Measurements from ENCODE around the gene ABI1. TPM values are rescaled to one million over a fixed set of nuclear protein-coding genes. Genes with fewer than 3 reads are reported as not detected.

The ABI1 gene
- total and polyA plus RNA-seq, 2 of the 4 experiments (the other 2 are of a cell fraction): 49.6 to 71.3 TPM

DNA sequence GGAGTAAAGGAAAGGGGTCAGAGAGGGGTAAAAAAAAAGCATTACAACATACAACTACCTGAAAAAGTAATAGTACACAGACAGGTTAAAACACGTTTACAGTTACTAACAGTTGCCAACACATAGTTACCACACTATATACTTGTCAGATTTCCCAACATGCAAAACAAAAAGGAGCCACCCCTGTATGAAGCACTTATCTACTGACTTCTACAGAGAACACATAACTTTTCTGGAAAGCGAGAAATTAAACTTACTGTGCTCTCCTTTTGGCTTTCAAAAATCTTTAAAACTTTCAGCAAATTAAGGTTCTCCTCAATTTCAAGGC lies 2.1 kb downstream of the ABI1 start:
- Histone ChIP-seq H2BK5ac (ENCODE audit: low read depth, low read length, poor library complexity, severe bottlenecking) (peak overlapping the region; percentile 51), H2AK9ac (replicated peaks; ENCODE audit: low read depth, low read length, poor library complexity) (no peak overlapping the region), H2AK5ac (ENCODE audit: low read depth, low read length) (no peak overlapping the region), H3K36me3 (ENCODE audit: control insufficient read depth, insufficient read depth, low read length) (no peaks in the 10 kb centered on the region), H3K79me1 (ENCODE audit: low read depth in 1 of 2, low read length in 2 of 2) (peaks cover 0 to 27% of the 10 kb centered on the region in 2 experiments; a peak in 2 of 4 replicates), H3K9me1 (ENCODE audit: insufficient read depth, low read length) (peaks cover 8% of the 10 kb centered on the region; the same call in 1 of the 2 replicates), H4K91ac (ENCODE audit: insufficient read depth, low read depth, low read length) (no peak overlapping the region), H3K23ac (ENCODE audit: low read depth, low read length) (no peak overlapping the region), H3K56ac (ENCODE audit: extremely low read depth, insufficient read depth, low read length) (no peak overlapping the region), H2AFZ (replicated peaks; ENCODE audit: low read length, poor library complexity) (no peak overlapping the region), H3K4me2 (ENCODE audit: low read depth, low read length) (peak overlapping the region; percentile 71), H4K20me1 (ENCODE audit: insufficient read depth, low read length) (peaks cover 43% of the 10 kb centered on the region; the same call in 1 of the 2 replicates), H3K4me1 (ENCODE audit: control insufficient read depth, insufficient read depth, low read length) (0 out of 2 replicates have a peak, but pooled peaks cover 2% of the 10 kb centered on the region), H3K4ac (ENCODE audit: low read depth, low read length) (no peak overlapping the region), H3K14ac (replicated peaks; ENCODE audit: low read depth, low read length) (no peak overlapping the region), H3K9ac (ENCODE audit: low read depth, low read length) (no peak overlapping the region), H4K8ac (ENCODE audit: low read depth in 2 of 2, low read length in 2 of 2) (no peak overlapping the region), H2BK15ac (ENCODE audit: low read depth, low read length) (no peak overlapping the region), H2BK120ac (ENCODE audit: low read depth, low read length) (no peak overlapping the region), H4K5ac (ENCODE audit: low read depth, low read length) (no peak overlapping the region), H3K27ac (ENCODE audit: insufficient read depth, low read length) (peak overlapping the region; percentile 25; the same call in 1 of the 2 replicates), H3K4me3 (ENCODE audit: insufficient read depth, low read depth, low read length) (peak overlapping the region; percentile 86), H3K9me3 (ENCODE audit: control insufficient read depth, insufficient read depth, low read length) (no peaks in the 10 kb centered on the region), H3K27me3 (ENCODE audit: control insufficient read depth, insufficient read depth, low read length) (peaks cover 3% of the 10 kb centered on the region), H3K18ac (ENCODE audit: low read depth, low read length) (no peak overlapping the region), H2BK20ac (ENCODE audit: low read depth, low read length) (no peak overlapping the region)
- DNase-seq: no peak
- dilution Hi-C loops (cut with HindIII; ENCODE audit: low sequenced_read_pairs, unreplicated experiment): no loop called here
- WGBS, 2 experiments (ENCODE audit: extremely low coverage in 2 of 2, insufficient read length in 1 of 2): 17% methylated on average over 1 of the region's 2 CpGs; no CpG with 5 or more reads in 1 of the 2 experiments
- TSS peak; percentile 24 for BruUV-seq (replicated peaks)
- TF ChIP-seq RFX5 (IDR thresholded peaks at IDR 0.05; ENCODE audit: low read depth, low read length) (no peak), RCOR1 (IDR thresholded peaks at IDR 0.05; ENCODE audit: insufficient replicate concordance, low read length) (no peak), MAZ (IDR thresholded peaks at IDR 0.05; ENCODE audit: borderline replicate concordance, low read depth, low read length) (no peak), MAFK (IDR thresholded peaks at IDR 0.05; ENCODE audit: low read depth, low read length) (no peak), POLR2A (IDR thresholded peaks at IDR 0.05; ENCODE audit: low read depth, low read length) (no peak)
- intact Hi-C loops (cut with micrococcal nuclease): loop anchor here (1.0 to 5.0 kb wide), 2 partner anchors 91 to 132 kb away; no protein-coding TSS in a partner anchor
- ChIA-PET POLR2A (ENCODE audit: unreplicated experiment) (no interaction called here), CTCF (interaction anchor here (1.1 kb wide), 1 partner anchor 132 kb away, joined by 3 read pairs; no protein-coding TSS in a partner anchor)
- no peak for ATAC-seq (ENCODE audit: low read depth)
- in situ Hi-C loops (cut with MboI; ENCODE audit: low sequenced_read_pairs): no loop called here
